Type B pancreatic cell (in vitro differentiated cells): Measurements from ENCODE around the gene CNNM4. TPM values are rescaled to one million over a fixed set of nuclear protein-coding genes. Genes with fewer than 3 reads are reported as not detected.

Experiments
- DNase-seq: peaks from one replicate; pipeline ENCODE4 v3.0.0; 2021; ENCODE audit warnings: mixed read lengths; ENCODE audit not compliant: unreplicated experiment; ENCODE audit errors: extremely low spot score
- H3K27ac Mint-ChIP-seq: 2 replicates; pipeline ENCODE4 v1.8.0; 2021; ENCODE audit warnings: mild to moderate bottlenecking, mixed read lengths
- H3K27me3 Mint-ChIP-seq: 2 replicates; pipeline ENCODE4 v1.8.0; 2021; ENCODE audit warnings: mixed read lengths
- H3K36me3 Mint-ChIP-seq: 2 replicates; pipeline ENCODE4 v1.8.0; 2021; ENCODE audit warnings: mixed read lengths
- H3K4me1 Mint-ChIP-seq: one replicate; pipeline ENCODE4 v1.8.0; 2021; ENCODE audit warnings: mixed read lengths; ENCODE audit not compliant: unreplicated experiment
- H3K4me3 Mint-ChIP-seq: 2 replicates; pipeline ENCODE4 v1.8.0; 2021; ENCODE audit warnings: mild to moderate bottlenecking, mixed read lengths
- H3K9me3 Mint-ChIP-seq: 2 replicates; pipeline ENCODE4 v1.8.0; 2021; ENCODE audit warnings: mixed read lengths
- total RNA-seq: library from RNA; stranded (reverse); gene quantifications from 2 replicates; pipeline ENCODE4 v1.2.1, GENCODE V29; 2021; ENCODE audit warnings: low replicate concordance
- TF ChIP-seq, protein P1 (sequence below): fragments of 200-600 bp; sonication (generic); conservative IDR thresholded peaks from 2 replicates; pipeline ENCODE4 v1.5.0; 2021; ENCODE audit warnings: antibody characterized with exemption, mild to moderate bottlenecking

CNNM4 gene
- total RNA-seq, 1 donor from 2014 or later = 14.0 TPM

DNA sequence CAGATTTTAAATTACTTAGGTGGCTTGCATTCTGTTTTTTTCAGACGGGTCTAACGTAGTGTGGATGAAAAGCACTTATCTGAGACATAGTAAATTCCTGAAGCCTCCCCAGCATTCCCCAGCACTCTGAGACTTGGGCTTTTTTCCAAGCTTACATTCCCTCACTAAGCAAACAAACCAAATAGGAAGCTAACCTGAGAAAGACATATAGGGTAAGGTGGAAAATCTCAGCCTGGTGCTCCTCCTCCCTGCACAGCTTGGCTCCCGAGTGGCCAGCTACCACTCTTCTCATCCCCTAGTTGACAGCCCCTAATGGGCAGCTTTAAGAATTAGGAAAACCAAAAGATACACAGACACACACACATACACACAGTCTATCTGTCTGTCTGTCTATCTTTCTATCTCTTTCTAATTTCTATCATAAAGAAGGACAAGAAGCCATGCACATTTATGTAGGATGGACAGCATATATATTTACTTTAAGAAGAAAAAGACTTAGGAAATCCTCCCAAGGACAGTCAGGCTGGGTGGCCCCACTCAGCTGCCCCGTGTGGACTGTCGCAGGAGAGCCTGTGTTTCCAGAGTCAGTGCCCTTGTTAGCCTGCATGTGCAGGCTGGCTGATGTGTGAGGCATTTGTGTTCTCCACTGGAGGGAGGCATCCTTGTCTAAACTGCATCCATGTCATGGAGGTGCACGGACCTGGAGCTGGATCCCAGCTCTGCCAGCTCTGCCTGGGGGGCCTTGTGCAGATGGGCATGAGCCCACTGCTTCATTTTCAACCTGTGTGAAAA, 63.6 kb downstream of the CNNM4 start:
- Mint-ChIP-seq H3K36me3 (peaks cover 14% of the 10 kb centered on the region), H3K4me1 (peaks cover 31% of the 10 kb centered on the region), H3K27me3 (no peaks in the 10 kb centered on the region), H3K4me3 (no peak overlapping the region), H3K27ac (no peak overlapping the region), H3K9me3 (no peaks in the 10 kb centered on the region)
- DNase-seq = no peak
- TF ChIP-seq, protein P1, sequence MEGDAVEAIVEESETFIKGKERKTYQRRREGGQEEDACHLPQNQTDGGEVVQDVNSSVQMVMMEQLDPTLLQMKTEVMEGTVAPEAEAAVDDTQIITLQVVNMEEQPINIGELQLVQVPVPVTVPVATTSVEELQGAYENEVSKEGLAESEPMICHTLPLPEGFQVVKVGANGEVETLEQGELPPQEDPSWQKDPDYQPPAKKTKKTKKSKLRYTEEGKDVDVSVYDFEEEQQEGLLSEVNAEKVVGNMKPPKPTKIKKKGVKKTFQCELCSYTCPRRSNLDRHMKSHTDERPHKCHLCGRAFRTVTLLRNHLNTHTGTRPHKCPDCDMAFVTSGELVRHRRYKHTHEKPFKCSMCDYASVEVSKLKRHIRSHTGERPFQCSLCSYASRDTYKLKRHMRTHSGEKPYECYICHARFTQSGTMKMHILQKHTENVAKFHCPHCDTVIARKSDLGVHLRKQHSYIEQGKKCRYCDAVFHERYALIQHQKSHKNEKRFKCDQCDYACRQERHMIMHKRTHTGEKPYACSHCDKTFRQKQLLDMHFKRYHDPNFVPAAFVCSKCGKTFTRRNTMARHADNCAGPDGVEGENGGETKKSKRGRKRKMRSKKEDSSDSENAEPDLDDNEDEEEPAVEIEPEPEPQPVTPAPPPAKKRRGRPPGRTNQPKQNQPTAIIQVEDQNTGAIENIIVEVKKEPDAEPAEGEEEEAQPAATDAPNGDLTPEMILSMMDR = no peak

DNA sequence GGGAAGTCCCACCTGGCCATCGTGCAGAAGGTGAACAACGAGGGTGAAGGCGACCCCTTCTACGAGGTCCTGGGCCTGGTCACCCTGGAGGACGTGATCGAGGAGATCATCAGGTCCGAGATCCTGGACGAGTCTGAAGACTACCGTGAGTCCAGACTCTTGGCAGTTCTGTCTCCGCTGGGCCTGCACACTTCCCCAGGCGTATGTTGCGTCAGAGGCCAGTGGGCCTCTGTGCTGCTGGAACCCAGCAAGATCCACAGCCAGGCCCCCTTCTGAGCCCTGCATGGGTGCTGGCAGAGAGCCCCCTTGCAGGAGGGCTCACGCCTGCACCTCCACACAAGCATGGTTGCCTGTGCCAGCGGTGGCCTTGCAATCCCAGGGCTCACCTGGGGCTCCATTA, 64.4 kb downstream of the CNNM4 start:
- H3K4me1 Mint-ChIP-seq = peaks cover 23% of the 10 kb centered on the region
- no peaks in the 10 kb centered on the region for H3K9me3 Mint-ChIP-seq
- H3K4me3 Mint-ChIP-seq = no peak overlapping the region
- TF ChIP-seq, protein P1 = no peak
- DNase-seq = no peak
- no peaks in the 10 kb centered on the region for H3K27me3 Mint-ChIP-seq
- H3K27ac Mint-ChIP-seq = no peak overlapping the region
- peaks cover 6% of the 10 kb centered on the region for H3K36me3 Mint-ChIP-seq

DNA sequence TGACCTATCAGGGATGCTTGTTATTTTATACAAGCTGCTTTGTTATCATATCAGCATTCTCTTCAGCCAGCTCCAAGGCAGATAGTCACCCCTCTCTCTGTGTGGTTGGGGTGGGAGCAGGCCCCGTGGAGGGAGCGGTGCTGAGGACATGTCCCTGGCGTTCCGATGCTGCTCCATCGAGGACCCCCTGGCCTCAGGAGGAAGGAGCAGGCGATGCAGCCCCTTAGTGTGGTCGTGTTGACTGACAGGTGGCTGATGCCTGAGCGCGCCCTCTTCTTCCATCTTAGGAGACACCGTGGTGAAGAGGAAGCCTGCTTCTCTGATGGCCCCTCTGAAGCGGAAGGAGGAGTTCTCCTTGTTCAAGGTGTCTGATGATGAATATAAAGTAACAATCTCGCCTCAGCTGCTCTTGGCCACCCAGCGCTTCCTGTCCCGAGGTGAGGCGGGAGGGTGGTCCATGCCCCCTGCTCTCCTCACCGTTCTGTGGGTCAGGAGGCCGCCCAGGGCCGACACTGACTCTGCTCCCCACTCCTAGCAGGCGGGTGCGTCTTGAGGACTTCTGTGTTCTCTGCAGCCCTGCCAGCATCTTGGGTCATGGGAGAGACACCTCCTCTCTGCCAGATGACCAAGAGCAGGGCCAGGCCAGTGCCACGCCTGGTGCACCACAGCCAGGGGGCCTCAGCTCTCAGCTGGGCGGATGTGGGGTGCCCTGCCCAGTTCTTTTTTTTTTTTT, 66.0 kb downstream of the CNNM4 start:
- TF ChIP-seq, protein P1 = no peak
- Mint-ChIP-seq H3K4me1 (peaks cover 15% of the 10 kb centered on the region), H3K27ac (no peak overlapping the region), H3K4me3 (no peak overlapping the region), H3K27me3 (no peaks in the 10 kb centered on the region), H3K9me3 (no peaks in the 10 kb centered on the region), H3K36me3 (peaks cover 6% of the 10 kb centered on the region)
- no peak for DNase-seq

DNA sequence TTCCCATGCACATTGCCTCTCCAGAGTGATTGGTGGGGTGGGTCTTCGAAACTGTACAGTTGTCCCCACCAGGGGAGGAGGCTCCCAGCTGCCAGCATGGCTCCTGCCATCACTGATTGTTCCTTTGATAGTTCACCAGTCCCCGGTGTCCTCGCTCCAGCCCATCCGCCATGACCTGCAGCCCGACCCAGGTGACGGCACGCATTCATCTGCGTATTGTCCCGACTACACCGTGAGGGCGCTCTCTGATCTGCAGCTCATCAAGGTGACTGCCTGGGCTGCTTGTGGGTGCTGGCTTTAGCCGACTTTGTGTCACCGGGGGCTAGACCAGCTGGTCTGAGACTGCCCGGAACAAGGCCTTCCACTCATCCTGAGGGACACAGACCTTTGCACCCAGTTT, 67.7 kb downstream of the CNNM4 start:
- Mint-ChIP-seq H3K9me3 (no peaks in the 10 kb centered on the region), H3K4me1 (peaks cover 30% of the 10 kb centered on the region), H3K4me3 (no peak overlapping the region), H3K36me3 (peaks cover 17% of the 10 kb centered on the region), H3K27me3 (no peaks in the 10 kb centered on the region), H3K27ac (no peak overlapping the region)
- no peak for DNase-seq
- TF ChIP-seq, protein P1 = no peak

DNA sequence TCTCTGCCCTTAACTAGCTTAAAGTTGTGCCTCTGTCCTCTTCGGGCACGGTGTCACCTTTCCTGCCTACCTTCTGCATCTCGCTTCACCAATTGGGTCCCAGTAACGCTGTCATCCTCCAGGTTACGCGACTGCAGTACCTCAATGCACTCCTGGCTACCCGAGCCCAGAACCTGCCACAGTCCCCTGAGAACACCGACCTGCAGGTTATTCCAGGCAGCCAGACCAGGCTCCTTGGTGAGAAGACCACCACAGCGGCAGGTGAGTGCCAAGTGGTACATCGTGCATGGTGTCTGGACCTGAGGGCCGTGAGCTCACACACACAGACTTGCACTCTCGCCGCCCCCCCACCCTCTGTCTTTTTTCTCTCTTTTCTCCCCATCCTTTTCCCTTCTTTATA, 68.2 kb downstream of the CNNM4 start:
- no peak for DNase-seq
- H3K4me3 Mint-ChIP-seq = no peak overlapping the region
- peaks cover 32% of the 10 kb centered on the region for H3K4me1 Mint-ChIP-seq
- no peak overlapping the region for H3K27ac Mint-ChIP-seq
- TF ChIP-seq, protein P1 = no peak
- H3K27me3 Mint-ChIP-seq = no peaks in the 10 kb centered on the region
- no peaks in the 10 kb centered on the region for H3K9me3 Mint-ChIP-seq
- peaks cover 18% of the 10 kb centered on the region for H3K36me3 Mint-ChIP-seq
